CD4-positive, alpha-beta T cell treated with Interleukin-12 subunit alpha and Interleukin-12 subunit beta, for 1 hour (primary cell): ENCODE results near the gene EVPLL.
"Not testable (repeated sequence)": the region's sequence is repeated elsewhere in the genome, so short reads cannot be mapped to it uniquely, and the experiment has no call there.

Source experiments
- DNase-seq: peaks from one replicate; pipeline ENCODE4 v3.0.0-alpha.2; 2020

Gene EVPLL

GRCh38 chr17:18426639-18427038, 49.1 kb downstream of the EVPLL start:
- not testable (repeated sequence) for DNase-seq

- DNase-seq = not testable (repeated sequence)
Measured at GRCh38 chr17:18432206-18432605, 54.6 kb downstream of the EVPLL start.
